ENCODE measurements around the gene RHOG. TPM values are rescaled to one million over a fixed set of nuclear protein-coding genes. Genes with fewer than 3 reads are reported as not detected.

The RHOG gene
- total RNA-seq, 2 experiments from 2014 or later = 101 to 106 TPM

- CTCF ChIA-PET = interaction anchor here (0.7 to 3.6 kb wide), 3 partner anchors 24 to 44 kb away, joined by 3 to 37 read pairs (median 6); partner anchors contain the start of gene STIM1
Observed at GRCh38 chr11:3810446-3810845, 30.3 kb downstream of the RHOG start.

DNA sequence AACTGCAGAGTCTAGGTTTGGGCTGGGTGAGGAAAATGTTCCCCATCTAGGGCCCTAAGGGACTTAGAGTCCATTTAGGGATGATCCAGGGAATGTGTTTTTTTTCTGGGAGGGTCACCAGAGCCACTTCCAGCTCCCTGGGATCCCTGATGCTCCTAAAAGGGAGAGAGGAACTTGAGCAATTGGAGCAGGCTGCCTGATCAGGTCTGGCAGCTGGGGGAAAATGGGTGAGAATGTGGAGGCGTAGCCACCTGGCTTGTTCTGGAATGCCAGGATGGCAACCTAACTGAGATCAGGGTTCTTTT lies 31.2 kb downstream of the RHOG start:
- DNase-seq = no peak
- CTCF ChIA-PET = interaction anchor here (0.6 to 3.6 kb wide), 17 partner anchors 13 to 263 kb away, joined by 3 to 37 read pairs (median 4); partner anchors contain the start of genes NUP98 and STIM1
- H3K27ac ChIP-seq (ENCODE audit: low read depth in 1 of 2, low read length in 2 of 2) = no peak overlapping the region
- peaks cover 9% of the 10 kb centered on the region for H3K36me3 Mint-ChIP-seq (ENCODE audit: low read depth)
- intact Hi-C loops (cut with DNase I, micrococcal nuclease) = loop anchor here in 1 of 2 experiments (1.0 to 5.0 kb wide), 2 partner anchors 12 to 37 kb away; partner anchors contain the start of gene NUP98
- no peaks in the 10 kb centered on the region for H3K27me3 ChIP-seq (ENCODE audit: control insufficient read depth in 1 of 2, insufficient read depth in 2 of 2, low read length in 2 of 2)
- no peaks in the 10 kb centered on the region for H3K9me3 ChIP-seq (ENCODE audit: control insufficient read depth in 1 of 2, insufficient read depth in 1 of 2, low read length in 2 of 2)
- H3K9me3 Mint-ChIP-seq = no peaks in the 10 kb centered on the region
- peak overlapping the region; percentile 75 for H3K4me3 Mint-ChIP-seq
- H3K27ac Mint-ChIP-seq = no peak overlapping the region
- H3K4me1 ChIP-seq (ENCODE audit: insufficient read depth, low read length) = peaks cover 21% of the 10 kb centered on the region
- H3K27me3 Mint-ChIP-seq = no peaks in the 10 kb centered on the region
- POLR2A ChIA-PET = interaction anchor here (1.5 to 6.3 kb wide), 7 partner anchors 12 to 89 kb away, joined by 3 to 78 read pairs (median 12); partner anchors contain the start of genes NUP98, RHOG and STIM1
- H3K36me3 ChIP-seq (ENCODE audit: insufficient read depth, low read length) = no peaks in the 10 kb centered on the region
- H3K4me3 ChIP-seq (ENCODE audit: low read length) = no peak overlapping the region
- ATAC-seq (ENCODE audit: poor library complexity) = no peak
- TF ChIP-seq CTCF (IDR thresholded peaks at IDR 0.05) = no peak
- peaks cover 24% of the 10 kb centered on the region for H3K4me1 Mint-ChIP-seq (ENCODE audit: low read depth)

More at GRCh38 chr11:3810446-3810845, 30.3 kb downstream of the RHOG start:
- POLR2A ChIA-PET = interaction anchor here (0.9 to 6.3 kb wide), 3 partner anchors 13 to 45 kb away, joined by 3 to 76 read pairs (median 4); partner anchors contain the start of genes NUP98 and STIM1
- peak overlapping the region; percentile 75 for H3K4me3 Mint-ChIP-seq
- H3K4me1 Mint-ChIP-seq (ENCODE audit: low read depth) = peaks cover 24% of the 10 kb centered on the region
- no peak for ATAC-seq (ENCODE audit: poor library complexity)
- Histone ChIP-seq H3K9me3 (ENCODE audit: control insufficient read depth in 1 of 2, insufficient read depth in 1 of 2, low read length in 2 of 2) (no peaks in the 10 kb centered on the region), H3K36me3 (ENCODE audit: insufficient read depth, low read length) (no peaks in the 10 kb centered on the region), H3K27ac (ENCODE audit: low read depth in 1 of 2, low read length in 2 of 2) (no peak overlapping the region), H3K4me3 (ENCODE audit: low read length) (no peak overlapping the region), H3K4me1 (ENCODE audit: insufficient read depth, low read length) (peaks cover 21% of the 10 kb centered on the region), H3K27me3 (ENCODE audit: control insufficient read depth in 1 of 2, insufficient read depth in 2 of 2, low read length in 2 of 2) (no peaks in the 10 kb centered on the region)
- peaks cover 9% of the 10 kb centered on the region for H3K36me3 Mint-ChIP-seq (ENCODE audit: low read depth)
- TF ChIP-seq CTCF (IDR thresholded peaks at IDR 0.05) = no peak
- no peaks in the 10 kb centered on the region for H3K9me3 Mint-ChIP-seq
- intact Hi-C loops (cut with DNase I, micrococcal nuclease) = no loop called here
- no peak for DNase-seq
- H3K27me3 Mint-ChIP-seq = no peaks in the 10 kb centered on the region
- no peak overlapping the region for H3K27ac Mint-ChIP-seq

DNA sequence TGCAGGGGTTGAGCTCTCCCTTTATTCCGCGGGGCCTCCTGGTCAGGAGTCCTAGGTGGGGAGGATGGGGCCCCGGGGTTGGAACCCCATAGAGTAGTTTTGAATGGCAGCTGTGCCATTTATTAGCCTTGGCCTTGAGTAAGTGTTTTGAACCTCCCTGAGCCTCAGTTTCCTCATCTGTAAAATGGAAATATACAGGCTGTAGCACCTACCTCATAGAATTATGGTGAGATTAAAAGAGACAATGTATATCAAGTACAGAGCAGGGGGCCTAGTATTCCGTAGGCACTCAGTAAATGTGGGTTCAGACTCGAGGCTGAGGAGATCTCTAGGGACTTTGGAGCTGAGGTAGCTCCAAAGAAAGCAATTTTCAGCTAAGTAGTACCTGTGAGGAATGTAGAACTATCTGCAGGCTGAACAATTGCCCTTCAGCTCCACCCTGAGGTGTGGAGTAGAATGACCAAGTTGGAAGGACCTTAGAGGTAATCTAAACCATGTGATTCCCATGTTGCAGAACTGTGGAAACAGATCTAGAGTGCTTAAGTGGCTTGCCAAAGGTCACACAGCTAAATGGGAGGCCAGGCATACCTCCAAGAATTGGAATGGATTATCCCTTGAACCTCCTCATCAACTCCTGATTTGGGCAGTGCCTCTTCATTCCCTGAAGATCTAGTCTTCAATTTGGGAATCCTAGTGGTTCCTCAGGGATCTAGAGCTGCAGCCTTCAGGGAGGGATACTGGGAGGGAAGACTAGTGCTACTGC lies 31.7 kb downstream of the RHOG start:
- Mint-ChIP-seq H3K27me3 (no peaks in the 10 kb centered on the region), H3K27ac (peak overlapping the region; percentile 76), H3K36me3 (ENCODE audit: low read depth) (peaks cover 9% of the 10 kb centered on the region), H3K4me1 (ENCODE audit: low read depth) (peaks cover 24% of the 10 kb centered on the region), H3K9me3 (no peaks in the 10 kb centered on the region), H3K4me3 (peak overlapping the region; percentile 94)
- ChIA-PET CTCF (interaction anchor here (0.6 to 3.6 kb wide), 26 partner anchors 11 to 263 kb away, joined by 3 to 37 read pairs (median 4); partner anchors contain the start of genes NUP98, RHOG and STIM1), POLR2A (interaction anchor here (0.9 to 6.3 kb wide), 10 partner anchors 12 to 158 kb away, joined by 3 to 78 read pairs (median 7); partner anchors contain the start of genes NUP98, RHOG and STIM1)
- Histone ChIP-seq H3K4me1 (ENCODE audit: insufficient read depth, low read length) (peaks cover 21% of the 10 kb centered on the region), H3K4me3 (ENCODE audit: low read length) (peak overlapping the region; percentile 96), H3K27me3 (ENCODE audit: control insufficient read depth in 1 of 2, insufficient read depth in 2 of 2, low read length in 2 of 2) (no peaks in the 10 kb centered on the region), H3K36me3 (ENCODE audit: insufficient read depth, low read length) (no peaks in the 10 kb centered on the region), H3K9me3 (ENCODE audit: control insufficient read depth in 1 of 2, insufficient read depth in 1 of 2, low read length in 2 of 2) (no peaks in the 10 kb centered on the region), H3K27ac (ENCODE audit: low read depth in 1 of 2, low read length in 2 of 2) (no peak overlapping the region)
- DNase-seq (peak in 12 of 14 experiments; percentile 24 to 81 (median 39)), ATAC-seq (ENCODE audit: poor library complexity) (peak; percentile 83)
- TF ChIP-seq CTCF (IDR thresholded peaks at IDR 0.05) = peak; percentile 60
- intact Hi-C loops (cut with DNase I, micrococcal nuclease) = loop anchor here in 1 of 2 experiments (1.0 to 5.0 kb wide), 2 partner anchors 12 to 37 kb away; partner anchors contain the start of gene NUP98

Measured in CD4-positive, alpha-beta T cell (primary cell).